Omental fat pad (tissue), 4 donors: ENCODE results near the gene DNAH10. TPM values are rescaled to one million over a fixed set of nuclear protein-coding genes. Genes with fewer than 3 reads are reported as not detected.

Source experiments
- ATAC-seq: fragments of 150-250 bp; one replicate; pipeline ENCODE4 v1.9.1; 2016; ENCODE audit warnings: mild to moderate bottlenecking, moderate library complexity; ENCODE audit not compliant: low FRiP score
- DNase-seq: peaks from one replicate; pipeline ENCODE4 v3.0.0-alpha.2; 2019; ENCODE audit warnings: low spot score
- total RNA-seq, 4 donors: library from RNA; depleted of rRNA; stranded (reverse); fragments of >200 nt; gene quantifications; one replicate each; pipeline ENCODE4 v1.1.0, GENCODE V29; 2016
- TF ChIP-seq, protein P1 (sequence below), 3 donors: fragments of 450-650 bp; IDR thresholded peaks; one replicate each; pipeline ENCODE4 v1.5.1; 2016 to 2017; ENCODE audit warnings: antibody characterized with exemption in 3 of 3, mild to moderate bottlenecking in 3 of 3, moderate library complexity in 2 of 3

The DNAH10 gene
- total RNA-seq, 4 donors from 2014 or later = 0.06 to 2.3 (median 0.48) TPM; not detected in 1

DNA sequence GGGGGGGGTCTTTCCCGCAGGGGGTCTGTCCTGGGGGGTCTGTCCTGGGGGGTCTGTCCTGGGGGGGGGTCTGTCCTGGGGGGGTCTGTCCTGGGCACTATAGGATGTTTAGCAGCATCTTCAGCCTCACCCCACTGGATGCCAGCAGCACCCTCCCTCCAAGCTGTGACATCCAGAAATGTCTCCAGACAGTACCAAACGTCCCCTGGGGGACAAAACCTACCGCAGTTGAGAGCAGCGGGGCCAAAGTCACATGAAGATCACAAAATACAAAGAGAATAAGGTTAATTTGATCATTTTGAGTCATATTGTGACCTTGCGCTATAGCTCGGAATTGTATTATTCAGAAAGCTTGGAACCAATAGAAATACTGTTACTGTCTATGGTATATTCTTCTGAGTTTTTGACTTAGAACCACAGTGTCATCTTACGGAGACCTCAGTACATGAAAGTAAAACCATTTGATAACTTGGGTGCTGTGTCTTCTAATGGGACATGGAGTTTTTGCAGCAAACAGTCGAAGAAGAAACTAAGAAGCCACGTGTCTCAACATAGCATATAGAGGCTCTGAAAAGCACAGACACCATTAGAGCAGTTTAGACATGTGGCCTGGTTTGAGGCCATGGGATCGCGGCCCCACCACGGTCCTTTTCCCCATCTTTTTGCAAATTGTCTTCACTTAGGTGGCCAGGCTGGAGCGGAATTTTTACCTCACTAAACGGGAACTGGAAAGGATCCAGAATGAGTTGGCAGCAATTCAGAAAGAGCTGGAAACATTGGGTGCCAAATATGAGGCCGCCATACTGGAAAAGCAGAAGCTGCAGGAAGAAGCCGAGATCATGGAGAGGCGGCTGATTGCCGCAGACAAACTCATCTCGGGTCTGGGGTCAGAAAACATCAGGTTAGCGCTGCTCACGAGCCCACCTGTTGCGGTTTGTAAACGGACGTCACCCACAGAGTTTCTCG is 150.6 kb downstream of the DNAH10 start:
- ATAC-seq = no peak
- TF ChIP-seq, protein P1, sequence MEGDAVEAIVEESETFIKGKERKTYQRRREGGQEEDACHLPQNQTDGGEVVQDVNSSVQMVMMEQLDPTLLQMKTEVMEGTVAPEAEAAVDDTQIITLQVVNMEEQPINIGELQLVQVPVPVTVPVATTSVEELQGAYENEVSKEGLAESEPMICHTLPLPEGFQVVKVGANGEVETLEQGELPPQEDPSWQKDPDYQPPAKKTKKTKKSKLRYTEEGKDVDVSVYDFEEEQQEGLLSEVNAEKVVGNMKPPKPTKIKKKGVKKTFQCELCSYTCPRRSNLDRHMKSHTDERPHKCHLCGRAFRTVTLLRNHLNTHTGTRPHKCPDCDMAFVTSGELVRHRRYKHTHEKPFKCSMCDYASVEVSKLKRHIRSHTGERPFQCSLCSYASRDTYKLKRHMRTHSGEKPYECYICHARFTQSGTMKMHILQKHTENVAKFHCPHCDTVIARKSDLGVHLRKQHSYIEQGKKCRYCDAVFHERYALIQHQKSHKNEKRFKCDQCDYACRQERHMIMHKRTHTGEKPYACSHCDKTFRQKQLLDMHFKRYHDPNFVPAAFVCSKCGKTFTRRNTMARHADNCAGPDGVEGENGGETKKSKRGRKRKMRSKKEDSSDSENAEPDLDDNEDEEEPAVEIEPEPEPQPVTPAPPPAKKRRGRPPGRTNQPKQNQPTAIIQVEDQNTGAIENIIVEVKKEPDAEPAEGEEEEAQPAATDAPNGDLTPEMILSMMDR (IDR thresholded peaks at IDR 0.05) = no peak
- no peak for DNase-seq

GRCh38 chr12:123914726-123915333 is 152.7 kb downstream of the DNAH10 start:
- TF ChIP-seq, protein P1 (IDR thresholded peaks at IDR 0.05) = no peak
- ATAC-seq (no peak), DNase-seq (no peak)

DNA sequence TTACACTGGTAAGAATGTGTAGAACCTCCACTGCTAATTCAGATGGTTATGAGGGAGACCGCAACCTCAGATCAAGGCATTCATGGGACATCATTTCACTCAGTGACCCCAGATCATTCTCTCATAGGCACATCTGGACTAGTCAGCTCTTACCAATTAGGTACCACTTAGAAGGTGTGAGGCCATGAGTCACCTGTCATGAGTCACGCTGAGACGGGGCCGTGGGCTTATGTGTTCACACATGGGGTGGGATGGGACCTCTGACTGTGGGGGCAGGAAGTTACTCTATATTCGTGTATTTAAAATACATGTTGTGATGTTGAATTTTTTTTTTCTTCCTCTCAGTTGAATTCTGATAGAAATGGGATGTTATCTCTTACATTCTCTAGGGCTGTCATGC is 154.6 kb downstream of the DNAH10 start:
- ATAC-seq (no peak), DNase-seq (no peak)
- TF ChIP-seq, protein P1 (IDR thresholded peaks at IDR 0.05) = no peak

GRCh38 chr12:123917337-123917850 is 155.3 kb downstream of the DNAH10 start:
- ATAC-seq = no peak
- TF ChIP-seq, protein P1 (IDR thresholded peaks at IDR 0.05) = no peak
- DNase-seq = no peak

DNA sequence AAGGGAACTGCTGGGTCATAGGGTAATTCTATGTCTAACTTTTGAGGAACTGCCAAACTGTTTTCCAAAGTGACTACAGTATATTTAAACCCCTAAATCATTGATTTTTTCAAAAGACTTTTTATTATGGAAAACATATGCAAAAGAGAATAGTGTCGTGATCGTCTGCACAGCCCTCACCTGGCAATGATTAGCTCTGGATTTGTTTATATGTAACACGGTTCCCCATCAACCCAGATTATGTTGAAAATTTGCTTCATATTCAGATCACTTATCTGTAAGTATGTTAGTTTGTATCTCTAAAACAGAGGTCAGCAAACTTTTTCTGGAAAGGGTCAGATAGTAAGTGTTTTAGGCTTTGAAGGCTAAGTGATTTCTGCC is 157.9 kb downstream of the DNAH10 start:
- no peak for DNase-seq
- TF ChIP-seq, protein P1 (IDR thresholded peaks at IDR 0.05) = no peak
- ATAC-seq = no peak

DNA sequence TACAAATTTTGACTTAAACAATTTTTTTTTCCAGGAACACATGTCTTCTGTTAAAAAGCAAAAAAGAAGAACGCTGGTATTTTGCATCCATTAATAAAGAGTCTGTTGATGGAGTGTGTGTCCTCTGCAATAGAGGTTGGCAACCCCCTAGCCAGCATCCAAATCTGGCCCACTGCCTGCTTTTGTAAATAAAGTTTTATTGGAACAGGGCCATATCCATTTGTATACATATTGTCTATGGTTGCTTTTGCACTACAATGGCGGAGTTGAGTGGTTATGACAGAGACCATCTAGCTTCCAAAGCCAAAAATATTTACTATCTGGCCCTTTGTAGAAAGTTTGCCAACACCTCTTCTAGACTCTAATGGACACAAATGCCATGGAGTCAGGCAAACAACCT is 160.9 kb downstream of the DNAH10 start:
- DNase-seq (no peak), ATAC-seq (no peak)
- TF ChIP-seq, protein P1 (IDR thresholded peaks at IDR 0.05) = no peak
